Renal pelvis (tissue), 12 donors: ENCODE measurements around the gene PARD6A. TPM values are rescaled to one million over a fixed set of nuclear protein-coding genes. Genes with fewer than 3 reads are reported as not detected.

Experiments used
- DNase-seq: peaks from one replicate; pipeline ENCODE4 v3.0.0-alpha.2; 2013
- long read RNA-seq, 16 experiments: transcript quantifications; one replicate each; lab custom pipeline, GENCODE V29; 2026
- polyA plus RNA-seq, 3 donors: library from polyadenylated mRNA; unstranded; fragments of 120-200 nt; gene quantifications; one replicate each; pipeline ENCODE4 v1.2.1, GENCODE V29; 2013; ENCODE audit not compliant: insufficient read length in 3 of 3

PARD6A gene
- 1 to 10 TPM; 3.5 to 3.9 (median 3.6) TPM for polyA plus RNA-seq
- long read RNA-seq, donor 1, partial matches to known transcripts: 0 of 2 reads
- long read RNA-seq, donor 1, other reads (novel, unspliced or antisense): 0 of 2 reads
- long read RNA-seq, donor 2, partial matches to known transcripts: 0 of 2 reads
- long read RNA-seq, donor 2, other reads (novel, unspliced or antisense): 0 of 2 reads
- long read RNA-seq, donor 3, partial matches to known transcripts: 0 of 2 reads
- long read RNA-seq, donor 3, other reads (novel, unspliced or antisense): 0 of 2 reads
- long read RNA-seq, donor 4, partial matches to known transcripts: 15 of 23 reads
- long read RNA-seq, donor 4, other reads (novel, unspliced or antisense): 7 of 23 reads
- long read RNA-seq, donor 5, partial matches to known transcripts: 0 of 5 reads
- long read RNA-seq, donor 5, other reads (novel, unspliced or antisense): 0 of 5 reads
- long read RNA-seq, donor 6, partial matches to known transcripts: 0 of 1 reads
- long read RNA-seq, donor 6, other reads (novel, unspliced or antisense): 0 of 1 reads
- long read RNA-seq, donor 7, partial matches to known transcripts: 0 of 6 reads
- long read RNA-seq, donor 7, other reads (novel, unspliced or antisense): 0 of 6 reads
- long read RNA-seq, donor 8, partial matches to known transcripts: 0 of 2 reads
- long read RNA-seq, donor 8, other reads (novel, unspliced or antisense): 0 of 2 reads
- long read RNA-seq, donor 9, partial matches to known transcripts: 0 of 3 reads
- long read RNA-seq, donor 9, other reads (novel, unspliced or antisense): 0 of 3 reads
- long read RNA-seq, donor 10, partial matches to known transcripts: 0 of 2 reads
- long read RNA-seq, donor 10, other reads (novel, unspliced or antisense): 0 of 2 reads
- long read RNA-seq, donor 11, partial matches to known transcripts: 0 of 5 reads
- long read RNA-seq, donor 11, other reads (novel, unspliced or antisense): 0 of 5 reads
- long read RNA-seq, donor 12, partial matches to known transcripts: 0 of 2 reads
- long read RNA-seq, donor 12, other reads (novel, unspliced or antisense): 0 of 2 reads
- long read RNA-seq, donor 13, partial matches to known transcripts: 0 of 1 reads
- long read RNA-seq, donor 13, other reads (novel, unspliced or antisense): 0 of 1 reads
- long read RNA-seq, donor 14: 0 reads
- long read RNA-seq, donor 15: 0 reads
- long read RNA-seq, donor 16, partial matches to known transcripts: 0 of 3 reads
- long read RNA-seq, donor 16, other reads (novel, unspliced or antisense): 0 of 3 reads

- DNase-seq: peak; percentile 95
These were observed at the start of gene PARD6A for GRCh38 chr16:67660564-67661028. Gene PARD6A, plus strand, starts transcription at chr16:67660960. Its CDS starts 79 bp downstream, at chr16:67661039.

- no peak for DNase-seq
These were observed 47.0 kb upstream of the PARD6A start for GRCh38 chr16:67613808-67614207.

GRCh38 chr16:67628216-67628615, 32.5 kb upstream of the PARD6A start:
- DNase-seq: no peak

GRCh38 chr16:67632415-67633172, 28.2 kb upstream of the PARD6A start:
- DNase-seq: no peak

GRCh38 chr16:67636713-67637112, 24.0 kb upstream of the PARD6A start:
- no peak for DNase-seq

- no peak for DNase-seq
These were observed 23.1 kb upstream of the PARD6A start for GRCh38 chr16:67637625-67638024.

GRCh38 chr16:67641779-67642708, 18.7 kb upstream of the PARD6A start:
- DNase-seq: no peak

- no peak for DNase-seq
These were observed 16.7 kb upstream of the PARD6A start for GRCh38 chr16:67644038-67644437.

GRCh38 chr16:67645397-67646121, 15.2 kb upstream of the PARD6A start:
- DNase-seq: no peak

GRCh38 chr16:67647111-67647651, 13.6 kb upstream of the PARD6A start:
- DNase-seq: no peak

- DNase-seq: no peak
These were observed 13.1 kb upstream of the PARD6A start for GRCh38 chr16:67647681-67648080.

- DNase-seq: no peak
These were observed 12.5 kb upstream of the PARD6A start for GRCh38 chr16:67648088-67648763.

GRCh38 chr16:67648764-67649407, 11.9 kb upstream of the PARD6A start:
- DNase-seq: no peak

- no peak for DNase-seq
These were observed 11.2 kb upstream of the PARD6A start for GRCh38 chr16:67649494-67649931.

- DNase-seq: no peak
These were observed 10.7 kb upstream of the PARD6A start for GRCh38 chr16:67650023-67650422.

- no peak for DNase-seq
These were observed 9.7 kb upstream of the PARD6A start for GRCh38 chr16:67651039-67651438.

- no peak for DNase-seq
These were observed 8.9 kb upstream of the PARD6A start for GRCh38 chr16:67651847-67652246.
